ENCODE results near the gene ITGBL1. TPM values are rescaled to one million over a fixed set of nuclear protein-coding genes. Genes with fewer than 3 reads are reported as not detected.
A peak's percentile ranks its signal among the peaks of the same experiment; 100 is the strongest.

ITGBL1 gene
- total RNA-seq, 1 experiment from 2014 or later, result not detected

DNA sequence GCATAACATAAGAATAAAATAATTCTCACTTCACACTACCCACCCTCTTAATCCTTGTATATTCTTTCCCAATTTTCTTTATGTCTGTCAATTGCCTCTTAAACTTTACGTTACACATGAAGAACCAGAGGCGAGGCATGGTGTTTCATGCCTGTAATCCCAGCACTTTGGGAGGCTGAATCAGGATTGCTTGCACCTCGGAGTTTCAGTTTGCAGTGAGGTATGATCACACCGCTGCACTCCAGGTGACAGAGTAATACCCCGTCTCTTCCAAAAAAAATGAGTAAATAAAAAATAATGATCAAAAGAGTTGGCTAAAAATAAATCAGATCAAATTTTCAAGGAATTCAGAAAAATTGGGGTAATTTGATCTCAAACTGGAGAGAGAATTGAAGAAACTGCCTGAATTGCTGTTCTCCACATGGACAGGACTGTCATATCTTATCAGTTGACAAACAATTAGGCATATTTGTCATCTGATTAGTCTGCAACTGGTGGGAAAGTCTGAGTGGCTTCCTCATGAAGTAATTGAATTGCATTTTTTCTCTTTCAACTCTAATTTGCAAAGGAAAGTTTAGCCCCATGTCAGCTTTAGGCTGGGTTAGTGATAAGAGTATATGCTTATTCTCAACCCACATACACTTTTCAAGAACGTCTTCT, 302.9 kb downstream of the ITGBL1 start:
- TF ChIP-seq, protein P1, sequence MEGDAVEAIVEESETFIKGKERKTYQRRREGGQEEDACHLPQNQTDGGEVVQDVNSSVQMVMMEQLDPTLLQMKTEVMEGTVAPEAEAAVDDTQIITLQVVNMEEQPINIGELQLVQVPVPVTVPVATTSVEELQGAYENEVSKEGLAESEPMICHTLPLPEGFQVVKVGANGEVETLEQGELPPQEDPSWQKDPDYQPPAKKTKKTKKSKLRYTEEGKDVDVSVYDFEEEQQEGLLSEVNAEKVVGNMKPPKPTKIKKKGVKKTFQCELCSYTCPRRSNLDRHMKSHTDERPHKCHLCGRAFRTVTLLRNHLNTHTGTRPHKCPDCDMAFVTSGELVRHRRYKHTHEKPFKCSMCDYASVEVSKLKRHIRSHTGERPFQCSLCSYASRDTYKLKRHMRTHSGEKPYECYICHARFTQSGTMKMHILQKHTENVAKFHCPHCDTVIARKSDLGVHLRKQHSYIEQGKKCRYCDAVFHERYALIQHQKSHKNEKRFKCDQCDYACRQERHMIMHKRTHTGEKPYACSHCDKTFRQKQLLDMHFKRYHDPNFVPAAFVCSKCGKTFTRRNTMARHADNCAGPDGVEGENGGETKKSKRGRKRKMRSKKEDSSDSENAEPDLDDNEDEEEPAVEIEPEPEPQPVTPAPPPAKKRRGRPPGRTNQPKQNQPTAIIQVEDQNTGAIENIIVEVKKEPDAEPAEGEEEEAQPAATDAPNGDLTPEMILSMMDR (IDR thresholded peaks at IDR 0.05; ENCODE audit: unreplicated experiment), result no peak
- intact Hi-C loops (cut with micrococcal nuclease), result loop anchor here (10.0 kb wide), 1 partner anchor 111 kb away; no protein-coding TSS in a partner anchor
- Mint-ChIP-seq H3K36me3 (ENCODE audit: insufficient read depth, unreplicated experiment) (no peaks in the 10 kb centered on the region), H3K27me3 (ENCODE audit: insufficient read depth, unreplicated experiment) (no peaks in the 10 kb centered on the region), H3K27ac (ENCODE audit: low read depth, unreplicated experiment) (peak overlapping the region; percentile 57), H3K4me1 (ENCODE audit: insufficient read depth, unreplicated experiment) (peaks cover 12% of the 10 kb centered on the region), H3K9me3 (ENCODE audit: unreplicated experiment) (no peaks in the 10 kb centered on the region), H3K4me3 (ENCODE audit: unreplicated experiment) (no peak overlapping the region)
- ChIA-PET POLR2A (interaction anchor here (0.6 to 1.4 kb wide), 4 partner anchors 49 to 610 kb away, joined by 3 to 4 read pairs (median 3); no protein-coding TSS in a partner anchor), CTCF (interaction anchor here (0.5 to 6.1 kb wide), 6 partner anchors 32 to 611 kb away, joined by 3 to 56 read pairs (median 3); no protein-coding TSS in a partner anchor)
- DNase-seq (ENCODE audit: unreplicated experiment), result no peak
- no TSS peak for BruUV-seq (replicated peaks)

DNA sequence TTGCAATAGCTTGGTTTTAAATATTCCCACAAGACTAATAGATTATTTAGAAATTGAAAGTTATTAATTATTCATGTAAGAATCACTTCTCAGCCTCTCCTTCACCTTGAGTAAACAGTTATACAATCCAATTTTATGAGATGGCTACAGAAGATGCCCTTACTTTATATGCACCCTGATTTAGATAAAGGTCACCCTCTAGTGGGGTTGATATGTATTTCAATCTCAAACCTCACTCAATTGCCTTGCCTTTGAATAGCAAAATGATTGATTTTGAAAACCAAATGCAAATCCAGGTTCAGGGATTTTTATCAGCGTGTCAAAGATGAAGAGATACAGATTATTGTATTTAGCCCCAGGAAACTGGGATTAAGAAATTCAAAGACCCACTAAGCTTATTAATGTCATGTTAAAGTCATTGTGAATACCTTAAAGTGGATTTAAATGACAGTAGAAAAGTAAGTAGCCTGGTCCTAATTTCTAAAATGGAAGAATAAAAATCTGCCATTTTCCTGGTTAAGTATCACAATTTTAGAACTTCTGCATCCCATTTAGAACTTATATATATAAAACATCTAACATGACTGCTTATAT, 305.1 kb downstream of the ITGBL1 start:
- no peak overlapping the region for H3K27ac Mint-ChIP-seq (ENCODE audit: low read depth, unreplicated experiment)
- ChIA-PET CTCF (interaction anchor here (0.6 to 6.1 kb wide), 32 partner anchors 9 to 614 kb away, joined by 3 to 56 read pairs (median 4); no protein-coding TSS in a partner anchor), POLR2A (interaction anchor here (0.5 to 1.3 kb wide), 3 partner anchors 108 to 612 kb away, joined by 4 to 6 read pairs (median 5); no protein-coding TSS in a partner anchor)
- no TSS peak for BruUV-seq (replicated peaks)
- no peaks in the 10 kb centered on the region for H3K9me3 Mint-ChIP-seq (ENCODE audit: unreplicated experiment)
- H3K4me1 Mint-ChIP-seq (ENCODE audit: insufficient read depth, unreplicated experiment), result no peaks in the 10 kb centered on the region
- intact Hi-C loops (cut with micrococcal nuclease), result loop anchor here (1.0 to 10.0 kb wide), 3 partner anchors 113 to 613 kb away; no protein-coding TSS in a partner anchor
- H3K4me3 Mint-ChIP-seq (ENCODE audit: unreplicated experiment), result no peak overlapping the region
- TF ChIP-seq, protein P1 (IDR thresholded peaks at IDR 0.05; ENCODE audit: unreplicated experiment), result peak; percentile 69
- DNase-seq (ENCODE audit: unreplicated experiment), result peak; percentile 56
- no peaks in the 10 kb centered on the region for H3K27me3 Mint-ChIP-seq (ENCODE audit: insufficient read depth, unreplicated experiment)
- H3K36me3 Mint-ChIP-seq (ENCODE audit: insufficient read depth, unreplicated experiment), result no peaks in the 10 kb centered on the region

DNA sequence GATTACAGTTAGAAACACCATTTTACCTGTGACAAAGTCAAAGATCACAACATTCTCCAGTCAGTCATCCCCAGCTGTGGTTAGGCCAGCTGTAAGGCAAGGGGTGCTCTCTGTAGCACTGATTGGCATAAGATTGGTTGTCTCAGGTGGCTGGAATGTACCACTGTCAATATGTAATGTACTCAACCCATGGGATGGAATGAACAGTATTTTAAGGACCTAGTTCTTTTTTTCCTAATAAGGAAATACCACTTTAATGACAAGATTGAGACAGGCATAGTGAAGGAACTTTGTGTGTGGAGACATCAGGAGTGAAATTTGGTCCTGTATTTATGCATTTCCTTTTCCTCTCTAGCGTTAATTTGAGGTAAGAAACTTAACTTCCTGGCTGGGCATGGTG, 310.7 kb downstream of the ITGBL1 start:
- Mint-ChIP-seq H3K9me3 (ENCODE audit: unreplicated experiment) (peaks cover 8% of the 10 kb centered on the region), H3K4me3 (ENCODE audit: unreplicated experiment) (no peak overlapping the region), H3K27me3 (ENCODE audit: insufficient read depth, unreplicated experiment) (no peaks in the 10 kb centered on the region), H3K27ac (ENCODE audit: low read depth, unreplicated experiment) (no peak overlapping the region), H3K4me1 (ENCODE audit: insufficient read depth, unreplicated experiment) (no peaks in the 10 kb centered on the region), H3K36me3 (ENCODE audit: insufficient read depth, unreplicated experiment) (no peaks in the 10 kb centered on the region)
- CTCF ChIA-PET, result interaction anchor here (0.9 to 1.6 kb wide), 2 partner anchors 249 to 265 kb away, joined by 3 to 4 read pairs; no protein-coding TSS in a partner anchor
- no TSS peak for BruUV-seq (replicated peaks)
- POLR2A ChIA-PET, result no interaction called here
- TF ChIP-seq, protein P1 (IDR thresholded peaks at IDR 0.05; ENCODE audit: unreplicated experiment), result no peak
- no peak for DNase-seq (ENCODE audit: unreplicated experiment)
- intact Hi-C loops (cut with micrococcal nuclease), result no loop called here

Other genes starting within 250 kb of the ITGBL1 start
- gene NALCN, start 36.2 kb upstream of the ITGBL1 start, total RNA-seq (2022), result 8.5 and 10.4 TPM in 2 replicates